ENCODE measurements around the gene ATAD3A. TPM values are rescaled to one million over a fixed set of nuclear protein-coding genes. Genes with fewer than 3 reads are reported as not detected.

ATAD3A gene
- total and polyA plus RNA-seq, 2 of the 4 experiments (the other 2 are of a cell fraction), result 27.2 to 34.0 TPM

- Histone ChIP-seq H3K4me3 (ENCODE audit: insufficient read depth, low read depth, low read length) (no peak overlapping the region), H2BK20ac (ENCODE audit: low read depth, low read length) (no peak overlapping the region), H3K23ac (ENCODE audit: low read depth, low read length) (no peak overlapping the region), H3K18ac (ENCODE audit: low read depth, low read length) (no peak overlapping the region), H4K8ac (ENCODE audit: low read depth in 2 of 2, low read length in 2 of 2) (no peak overlapping the region), H2AK9ac (replicated peaks; ENCODE audit: low read depth, low read length, poor library complexity) (no peak overlapping the region), H3K4ac (ENCODE audit: low read depth, low read length) (no peak overlapping the region), H3K4me1 (ENCODE audit: control insufficient read depth, insufficient read depth, low read length) (peaks cover 2% of the 10 kb centered on the region; the same call in 1 of the 2 replicates), H3K27ac (ENCODE audit: insufficient read depth, low read length) (no peak overlapping the region), H2AFZ (replicated peaks; ENCODE audit: low read length, poor library complexity) (no peak overlapping the region), H4K5ac (ENCODE audit: low read depth, low read length) (no peak overlapping the region), H3K9ac (ENCODE audit: low read depth, low read length) (no peak overlapping the region), H3K27me3 (ENCODE audit: control insufficient read depth, insufficient read depth, low read length) (no peaks in the 10 kb centered on the region), H3K56ac (ENCODE audit: extremely low read depth, insufficient read depth, low read length) (no peak overlapping the region), H3K14ac (replicated peaks; ENCODE audit: low read depth, low read length) (no peak overlapping the region), H4K91ac (ENCODE audit: insufficient read depth, low read depth, low read length) (no peak overlapping the region), H3K9me3 (ENCODE audit: control insufficient read depth, insufficient read depth, low read length) (no peaks in the 10 kb centered on the region), H2BK15ac (ENCODE audit: low read depth, low read length) (no peak overlapping the region), H3K36me3 (ENCODE audit: control insufficient read depth, insufficient read depth, low read length) (peaks cover 30% of the 10 kb centered on the region), H3K4me2 (ENCODE audit: low read depth, low read length) (no peak overlapping the region), H3K9me1 (ENCODE audit: insufficient read depth, low read length) (peaks cover 17% of the 10 kb centered on the region), H2BK5ac (ENCODE audit: low read depth, low read length, poor library complexity, severe bottlenecking) (no peak overlapping the region), H2BK120ac (ENCODE audit: low read depth, low read length) (no peak overlapping the region), H3K79me1 (ENCODE audit: low read depth in 1 of 2, low read length in 2 of 2) (peaks cover 5 to 45% of the 10 kb centered on the region in 2 experiments; a peak in 3 of 4 replicates), H2AK5ac (ENCODE audit: low read depth, low read length) (no peak overlapping the region), H4K20me1 (ENCODE audit: insufficient read depth, low read length) (peaks cover 86% of the 10 kb centered on the region)
- in situ Hi-C loops (cut with MboI; ENCODE audit: low sequenced_read_pairs), result no loop called here
- intact Hi-C loops (cut with micrococcal nuclease), result no loop called here
- CTCF ChIA-PET, result no interaction called here
- ATAC-seq (ENCODE audit: low read depth) (no peak), DNase-seq (no peak)
- WGBS, 2 experiments (ENCODE audit: extremely low coverage in 2 of 2, insufficient read length in 1 of 2), result 83% methylated on average over 1 of the region's 7 CpGs; no CpG with 5 or more reads in 1 of the 2 experiments
- POLR2A ChIA-PET (ENCODE audit: unreplicated experiment), result no interaction called here
- no TSS peak for BruUV-seq (replicated peaks)
- dilution Hi-C loops (cut with HindIII; ENCODE audit: low sequenced_read_pairs, unreplicated experiment), result no loop called here
- no peak for TF ChIP-seq ELK1 (IDR thresholded peaks at IDR 0.05; ENCODE audit: borderline replicate concordance, low read depth, low read length)
- TF ChIP-seq MXI1 (IDR thresholded peaks at IDR 0.05; ENCODE audit: borderline replicate concordance, low read depth, low read length), result no peak
- no peak for TF ChIP-seq RFX5 (IDR thresholded peaks at IDR 0.05; ENCODE audit: low read depth, low read length)
Measured at GRCh38 chr1:1569341-1569740, 57.4 kb downstream of the ATAD3A start.

Data from IMR-90 (cell line).